GM10248 (cell line): Measurements from ENCODE around the gene SUPT6H.

ENCODE experiments used
- CTCF ChIA-PET: fragments of 300-600 bp; sonication (Branson Sonifier 250); formaldehyde crosslinking; extraction: SDS; loops from one replicate; lab custom pipeline; 2021; ENCODE audit warnings: antibody characterized with exemption; lab: Yijun Ruan, JAX
- POLR2A ChIA-PET: fragments of 350-650 bp; sonication (Branson Sonifier 250); formaldehyde crosslinking; extraction: SDS; loops from one replicate; lab custom pipeline; 2020; ENCODE audit warnings: antibody characterized with exemption; lab: Yijun Ruan, JAX
- DNase-seq: peaks from one replicate; pipeline ENCODE4 v3.0.0; 2012; ENCODE audit errors: extremely low spot score
- TF ChIP-seq, protein P1 (sequence below): IDR thresholded peaks from 2 replicates; pipeline ENCODE4 v1.5.1; 2012; ENCODE audit warnings: mild to moderate bottlenecking, low read depth; ENCODE audit errors: extremely low read depth, missing control alignments, control extremely low read depth

Gene SUPT6H

DNA sequence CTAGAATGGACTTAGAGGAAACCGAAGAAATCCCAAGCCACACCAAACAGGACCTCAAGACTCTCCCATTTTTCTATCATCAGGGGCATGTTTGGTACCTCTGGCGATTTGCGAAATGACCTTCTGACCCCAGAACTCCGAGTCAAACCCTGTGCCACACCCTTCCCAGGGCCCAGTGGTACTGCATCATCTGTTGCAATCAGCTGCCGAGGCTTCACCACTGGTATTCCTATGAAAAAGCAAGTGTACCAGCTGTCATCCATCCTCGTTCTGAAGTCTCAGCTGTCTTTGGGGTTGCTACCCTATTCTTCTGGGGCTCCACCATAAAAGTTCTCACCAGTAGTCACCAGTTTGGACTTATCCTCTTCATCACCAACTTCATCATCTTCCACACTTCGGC, 45.7 kb upstream of the SUPT6H start:
- CTCF ChIA-PET, result interaction anchor here (1.1 to 2.3 kb wide), 4 partner anchors 11 to 122 kb away, joined by 3 to 9 read pairs (median 6); no protein-coding TSS in a partner anchor
- TF ChIP-seq, protein P1, sequence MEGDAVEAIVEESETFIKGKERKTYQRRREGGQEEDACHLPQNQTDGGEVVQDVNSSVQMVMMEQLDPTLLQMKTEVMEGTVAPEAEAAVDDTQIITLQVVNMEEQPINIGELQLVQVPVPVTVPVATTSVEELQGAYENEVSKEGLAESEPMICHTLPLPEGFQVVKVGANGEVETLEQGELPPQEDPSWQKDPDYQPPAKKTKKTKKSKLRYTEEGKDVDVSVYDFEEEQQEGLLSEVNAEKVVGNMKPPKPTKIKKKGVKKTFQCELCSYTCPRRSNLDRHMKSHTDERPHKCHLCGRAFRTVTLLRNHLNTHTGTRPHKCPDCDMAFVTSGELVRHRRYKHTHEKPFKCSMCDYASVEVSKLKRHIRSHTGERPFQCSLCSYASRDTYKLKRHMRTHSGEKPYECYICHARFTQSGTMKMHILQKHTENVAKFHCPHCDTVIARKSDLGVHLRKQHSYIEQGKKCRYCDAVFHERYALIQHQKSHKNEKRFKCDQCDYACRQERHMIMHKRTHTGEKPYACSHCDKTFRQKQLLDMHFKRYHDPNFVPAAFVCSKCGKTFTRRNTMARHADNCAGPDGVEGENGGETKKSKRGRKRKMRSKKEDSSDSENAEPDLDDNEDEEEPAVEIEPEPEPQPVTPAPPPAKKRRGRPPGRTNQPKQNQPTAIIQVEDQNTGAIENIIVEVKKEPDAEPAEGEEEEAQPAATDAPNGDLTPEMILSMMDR, result no peak
- DNase-seq, result no peak
- POLR2A ChIA-PET, result no interaction called here

DNA sequence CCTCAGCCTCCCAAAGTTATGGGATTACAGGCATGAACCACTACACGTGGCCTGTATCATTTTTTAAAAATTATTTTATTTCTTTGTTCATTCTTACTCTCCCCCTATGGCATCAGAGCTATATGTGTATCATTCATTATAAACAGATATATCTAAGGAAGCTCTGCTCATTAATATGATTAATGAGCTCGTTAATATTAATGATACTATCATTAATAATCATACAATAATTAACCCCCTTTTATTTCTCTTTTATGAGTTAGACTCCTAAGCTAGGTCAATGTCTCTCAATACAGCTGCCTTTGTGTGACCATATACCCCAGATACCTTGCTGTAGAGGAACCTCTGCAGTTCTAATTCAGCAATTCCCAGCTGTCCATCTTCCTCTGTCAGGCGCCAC, 43.5 kb upstream of the SUPT6H start:
- CTCF ChIA-PET, result interaction anchor here (0.7 to 1.9 kb wide), 10 partner anchors 10 to 499 kb away, joined by 3 to 6 read pairs (median 3); partner anchors contain the start of gene PIGS
- TF ChIP-seq, protein P1, result no peak
- POLR2A ChIA-PET, result no interaction called here
- no peak for DNase-seq

DNA sequence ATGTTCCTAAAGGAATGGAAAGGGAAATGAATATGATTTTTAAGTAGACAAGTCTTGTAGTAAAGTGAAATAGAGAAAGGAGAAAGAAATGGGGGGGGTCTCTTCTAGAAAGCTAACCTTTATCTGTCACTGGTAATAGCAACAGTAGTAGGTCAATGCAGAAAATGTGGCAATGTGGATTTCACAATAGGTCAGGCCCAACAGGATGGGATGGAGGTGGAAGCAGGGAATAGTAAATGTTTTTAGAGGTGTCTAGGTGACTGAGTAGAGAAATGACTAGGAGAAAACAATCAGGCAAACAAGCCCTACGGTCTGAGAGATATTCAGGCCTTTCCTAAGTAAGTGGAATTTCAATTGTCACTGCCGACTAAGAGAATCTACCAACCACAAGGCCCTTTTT, 42.0 kb upstream of the SUPT6H start:
- CTCF ChIA-PET, result interaction anchor here (0.8 to 1.9 kb wide), 7 partner anchors 9 to 74 kb away, joined by 3 to 5 read pairs (median 4); no protein-coding TSS in a partner anchor
- DNase-seq, result no peak
- TF ChIP-seq, protein P1, result no peak
- POLR2A ChIA-PET, result interaction anchor here (0.7 kb wide), 1 partner anchor 24 kb away, joined by 3 read pairs; no protein-coding TSS in a partner anchor

DNA sequence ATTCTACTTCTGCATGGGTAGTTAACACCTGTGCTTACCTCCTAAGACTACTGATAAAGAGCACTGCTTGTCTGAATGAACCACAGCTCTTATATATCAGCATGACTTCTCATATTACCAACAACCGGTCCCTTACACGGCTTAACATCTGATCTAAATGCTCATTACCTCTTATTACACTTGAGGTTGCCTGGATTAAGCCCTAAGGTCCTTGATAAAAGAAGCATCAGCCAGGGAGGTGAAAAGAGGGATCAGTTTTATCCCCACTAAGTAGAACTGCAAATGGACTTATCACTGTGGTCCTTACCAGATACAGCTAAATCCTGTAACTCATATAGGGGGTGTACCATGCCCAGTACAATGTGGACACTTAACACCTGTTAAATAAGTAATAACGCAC, 39.8 kb upstream of the SUPT6H start:
- POLR2A ChIA-PET, result no interaction called here
- CTCF ChIA-PET, result interaction anchor here (0.8 to 5.6 kb wide), 4 partner anchors 10 to 20 kb away, joined by 3 to 42 read pairs (median 3); partner anchors contain the start of gene RSKR
- no peak for DNase-seq
- TF ChIP-seq, protein P1, result no peak

DNA sequence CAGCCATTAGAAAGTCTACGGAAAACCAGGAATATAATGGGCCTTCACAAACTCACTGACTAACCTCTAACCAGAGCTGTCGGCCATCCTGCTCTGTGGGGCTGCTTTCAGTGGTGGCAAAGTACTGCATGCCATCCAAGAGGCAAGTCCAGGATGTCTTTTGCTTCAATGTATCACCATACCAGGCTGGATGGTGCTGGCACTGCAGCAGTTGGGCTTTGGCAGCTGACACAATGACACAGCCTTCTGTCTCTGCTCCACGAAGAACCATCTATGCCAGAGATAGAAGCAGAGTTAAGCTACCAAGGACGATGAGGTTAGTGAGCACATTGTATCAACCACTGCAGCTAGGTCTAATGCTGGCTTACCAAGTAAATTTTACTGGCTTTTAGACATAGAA, 38.3 kb upstream of the SUPT6H start:
- TF ChIP-seq, protein P1, result no peak
- no peak for DNase-seq
- POLR2A ChIA-PET, result interaction anchor here (0.9 kb wide), 1 partner anchor 11 kb away, joined by 3 read pairs; no protein-coding TSS in a partner anchor
- CTCF ChIA-PET, result interaction anchor here (0.9 to 5.6 kb wide), 3 partner anchors 12 to 41 kb away, joined by 3 to 42 read pairs (median 3); partner anchors contain the start of gene RSKR

DNA sequence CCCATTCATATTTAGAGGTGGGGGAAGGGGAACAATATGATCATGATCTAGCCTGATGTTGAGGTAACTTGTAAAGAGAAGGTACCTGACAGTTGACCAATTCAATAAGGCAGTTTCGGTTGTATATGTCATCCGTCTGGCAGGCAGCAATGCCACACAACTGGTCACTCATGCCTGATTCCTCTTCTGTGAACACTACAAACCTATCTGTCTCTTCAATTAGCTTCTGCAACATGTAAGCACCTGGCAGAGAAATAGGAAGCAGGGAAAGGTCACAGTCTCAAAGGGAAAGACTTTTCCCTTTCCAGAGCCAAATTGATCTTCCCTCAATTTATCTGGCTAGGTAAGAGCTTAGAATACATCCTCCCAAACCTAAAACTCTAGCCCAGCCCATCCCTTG, 37.9 kb upstream of the SUPT6H start:
- ChIA-PET CTCF (interaction anchor here (0.9 to 5.6 kb wide), 2 partner anchors 12 to 41 kb away, joined by 3 to 42 read pairs; partner anchors contain the start of gene RSKR), POLR2A (interaction anchor here (0.9 kb wide), 1 partner anchor 10 kb away, joined by 3 read pairs; no protein-coding TSS in a partner anchor)
- TF ChIP-seq, protein P1, result no peak
- DNase-seq, result no peak
